Activated CD8-positive, alpha-beta memory T cell treated with anti-CD3 and anti-CD28 coated beads for 4 hours (primary cell): ENCODE data around the gene CTSC.
"Not testable (repeated sequence)": the region's sequence is repeated elsewhere in the genome, so short reads cannot be mapped to it uniquely, and the experiment has no call there.

Source experiments
- DNase-seq, 2 donors: peaks; one replicate each; pipeline ENCODE4 v3.0.0-alpha.2; 2020; ENCODE audit warnings: low read depth in 2 of 2

The CTSC gene

DNA sequence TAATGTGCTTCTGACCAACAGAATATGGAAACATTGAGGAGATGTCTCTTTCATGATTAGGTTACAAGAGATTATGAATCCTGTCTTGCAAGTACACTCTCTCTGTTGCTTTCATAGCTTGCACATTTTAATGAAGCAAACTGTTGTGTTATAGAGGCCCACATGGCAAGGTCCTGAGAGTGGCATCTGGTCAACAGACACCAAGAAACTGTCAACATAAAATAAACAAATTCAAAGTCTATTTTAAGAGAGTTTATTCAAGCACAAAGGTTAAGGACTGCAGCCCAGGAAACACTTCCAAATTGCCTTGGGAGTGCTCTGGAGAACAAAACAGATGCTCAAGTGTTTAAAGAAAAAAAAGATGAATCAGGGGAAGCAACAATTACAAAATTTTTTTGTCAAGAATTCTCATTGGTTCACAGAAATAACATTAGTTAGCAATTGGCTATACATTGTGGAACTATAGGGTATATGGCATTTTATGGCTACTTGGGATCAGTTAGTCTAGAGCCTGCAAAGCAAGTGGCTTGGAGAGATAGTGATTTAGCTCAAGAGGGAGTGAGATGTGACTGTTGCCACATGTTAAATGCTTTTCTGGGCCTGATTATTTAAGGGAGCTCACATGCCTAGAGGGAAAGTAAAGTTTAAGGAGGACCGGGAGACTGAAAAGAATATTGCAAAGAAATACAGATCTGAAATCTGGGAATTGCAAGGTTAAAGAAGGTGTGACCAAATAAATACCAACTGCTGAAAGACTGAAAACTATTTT lies 54.6 kb downstream of the CTSC start:
- no peak for DNase-seq

DNA sequence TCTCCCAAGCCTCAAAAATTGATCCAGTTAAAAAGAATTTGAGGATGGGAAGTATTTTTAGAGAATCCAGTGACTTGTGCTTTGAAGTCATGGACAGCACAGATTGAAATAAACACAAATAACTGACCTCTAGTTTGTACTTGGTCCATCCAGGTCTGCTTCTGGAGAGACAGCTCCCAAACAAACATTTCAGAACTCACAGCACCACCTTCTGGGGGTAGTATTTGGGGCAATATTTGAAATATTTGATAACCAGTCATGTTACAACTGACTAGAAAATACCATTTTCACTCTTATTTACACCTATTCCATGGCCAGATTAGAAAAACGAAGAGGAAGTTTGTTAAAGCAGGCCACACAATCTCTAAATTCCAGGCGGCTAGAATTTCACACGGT lies 56.2 kb downstream of the CTSC start:
- DNase-seq: no peak

DNA sequence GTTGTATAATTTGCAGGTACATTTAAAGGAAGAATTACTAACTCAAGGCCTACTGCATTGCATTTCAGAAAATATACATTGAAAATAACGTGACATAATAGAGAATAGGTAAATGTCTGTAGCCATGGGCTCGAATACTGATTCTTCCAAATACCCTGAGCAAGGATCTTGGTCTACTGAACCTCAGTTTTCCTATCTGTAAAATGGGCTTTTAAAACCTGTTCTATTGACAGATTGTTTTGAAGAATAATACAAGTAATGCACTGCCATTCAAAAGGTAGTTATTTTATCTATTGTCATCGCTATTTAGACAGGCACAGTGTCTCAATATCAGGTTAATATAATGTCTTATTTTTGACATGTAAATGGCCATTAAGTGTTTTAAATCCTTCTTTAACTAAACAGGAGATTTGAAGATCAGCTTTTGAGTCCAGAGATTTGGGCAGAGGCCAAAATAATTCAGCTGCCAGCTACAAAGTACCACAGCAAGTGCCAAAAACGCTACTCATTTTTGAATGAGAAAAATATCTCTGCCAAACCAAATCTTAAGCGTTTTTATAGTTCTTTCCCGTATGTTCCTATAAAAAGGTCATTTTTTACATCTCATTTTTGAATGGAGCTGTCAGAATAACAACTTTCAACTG lies 56.7 kb downstream of the CTSC start:
- no peak for DNase-seq

DNA sequence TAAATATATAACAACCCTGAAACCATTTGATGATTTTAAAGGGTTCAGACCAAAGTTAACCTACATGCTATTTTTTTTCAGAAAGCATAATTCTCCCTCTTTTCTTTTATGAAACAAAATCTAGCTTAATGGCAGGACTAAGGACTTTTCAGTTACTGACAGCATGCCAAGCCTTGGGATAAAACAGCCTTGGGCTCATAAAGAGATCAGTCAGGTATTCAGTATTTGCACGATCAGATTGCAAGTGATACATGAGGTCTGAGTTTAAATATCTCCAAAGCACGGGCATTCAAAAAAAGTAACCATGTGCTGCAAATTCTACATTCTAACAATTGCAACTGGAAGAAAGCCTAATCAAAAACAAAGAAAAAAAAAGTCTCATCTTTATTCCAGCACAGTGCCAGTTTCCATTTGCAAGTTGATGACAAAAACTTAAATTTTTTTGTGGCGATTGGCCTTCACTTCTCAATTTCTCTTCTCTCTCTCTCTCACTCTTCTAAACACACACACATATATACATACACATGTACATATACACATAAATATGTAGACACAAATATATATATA lies 60.1 kb downstream of the CTSC start:
- DNase-seq: no peak

DNA sequence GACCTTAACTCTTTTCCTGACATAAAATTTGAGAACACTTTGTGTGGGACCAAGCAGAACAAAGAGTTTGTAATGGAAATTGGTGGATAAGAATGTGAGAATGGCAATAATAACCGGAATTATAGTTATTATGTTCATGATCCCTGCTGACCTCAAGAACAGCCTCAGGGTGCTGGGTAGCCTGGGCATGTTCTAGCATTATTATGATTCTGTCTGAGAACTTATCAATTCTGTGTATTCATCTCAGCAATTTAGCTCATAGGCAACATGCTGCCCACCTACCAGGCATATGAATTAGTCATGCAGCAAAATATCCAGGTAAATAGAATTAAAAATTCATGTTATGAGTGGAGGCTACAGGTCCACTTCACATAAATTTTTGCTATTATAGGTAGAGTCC lies 61.9 kb downstream of the CTSC start:
- no peak for DNase-seq

DNA sequence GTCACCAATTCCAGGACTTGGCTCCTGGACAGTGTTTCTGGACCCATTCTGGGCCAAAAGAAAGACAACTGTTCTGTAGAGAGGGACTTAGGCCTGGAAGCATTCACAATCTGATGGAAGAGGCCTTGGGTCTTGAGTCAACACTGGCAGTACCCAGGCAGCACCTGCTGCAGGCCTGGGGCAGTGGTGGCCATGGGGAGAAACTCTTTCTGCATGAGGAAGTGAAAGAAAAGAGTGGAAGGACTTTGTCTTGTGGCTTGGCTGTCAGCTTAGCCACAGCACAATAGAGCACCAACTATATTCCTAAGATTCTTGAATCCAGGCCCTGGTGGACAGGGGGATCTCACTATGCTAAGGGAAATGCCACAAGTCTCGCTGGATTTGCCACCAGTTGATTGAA lies 70.6 kb downstream of the CTSC start:
- no peak for DNase-seq

DNA sequence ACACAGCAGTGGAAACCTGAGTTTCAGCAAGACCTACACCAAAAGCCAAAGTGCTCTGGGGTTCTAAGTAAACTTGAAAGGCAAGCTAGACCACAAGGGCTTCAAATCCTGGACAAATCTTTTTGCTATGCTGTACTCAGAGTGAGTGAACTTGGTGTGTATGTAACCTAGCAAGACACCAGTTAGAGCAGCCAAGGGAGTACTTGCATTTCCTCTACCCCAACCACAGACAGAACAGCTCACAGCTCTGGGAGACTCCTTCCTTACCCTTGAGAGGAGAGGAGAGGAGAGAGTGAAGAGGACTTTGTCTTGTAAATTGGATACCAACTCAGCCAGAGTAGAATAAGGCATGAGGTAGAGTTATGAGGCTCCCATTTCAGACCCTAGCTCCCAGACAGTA lies 71.4 kb downstream of the CTSC start:
- no peak for DNase-seq

DNA sequence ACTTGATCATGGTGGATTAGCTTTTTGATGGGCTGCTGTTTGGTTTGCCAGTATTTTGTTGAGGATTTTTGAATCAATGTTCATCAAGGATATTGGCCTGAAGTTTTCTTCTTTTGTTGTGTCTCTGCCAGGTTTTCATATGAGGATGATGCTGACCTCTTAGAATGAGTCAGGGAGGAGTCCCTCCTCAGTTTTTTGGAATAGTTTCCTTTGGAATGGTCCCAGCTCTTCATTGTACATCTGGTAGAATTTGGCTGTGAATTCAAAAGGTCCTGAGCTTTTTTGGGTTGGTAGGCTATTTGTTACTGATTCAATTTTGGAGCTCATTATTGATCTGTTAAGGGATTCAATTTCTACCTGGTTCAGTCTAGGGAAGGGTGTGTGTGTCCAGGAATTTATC lies 78.1 kb downstream of the CTSC start:
- DNase-seq: no peak

DNA sequence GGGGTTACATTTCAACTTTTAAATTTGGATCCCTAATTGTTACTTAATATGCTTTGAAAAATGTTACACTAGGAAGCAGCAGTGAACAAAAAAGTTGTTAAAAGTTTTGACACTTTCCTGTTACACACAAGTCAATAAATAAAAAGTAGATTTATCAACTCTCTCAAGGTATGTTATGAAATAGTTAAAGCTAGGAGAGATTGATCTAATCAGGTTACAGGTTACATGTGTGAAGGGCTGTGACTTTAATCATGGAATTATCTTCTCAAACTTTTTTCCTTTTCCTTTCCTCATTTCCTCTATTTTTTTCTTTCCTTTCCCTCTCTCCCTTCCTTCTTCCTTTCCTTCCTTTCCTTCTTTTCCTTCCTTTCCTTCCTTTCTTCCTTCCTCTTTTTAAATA lies 85.3 kb downstream of the CTSC start:
- DNase-seq: no peak

DNA sequence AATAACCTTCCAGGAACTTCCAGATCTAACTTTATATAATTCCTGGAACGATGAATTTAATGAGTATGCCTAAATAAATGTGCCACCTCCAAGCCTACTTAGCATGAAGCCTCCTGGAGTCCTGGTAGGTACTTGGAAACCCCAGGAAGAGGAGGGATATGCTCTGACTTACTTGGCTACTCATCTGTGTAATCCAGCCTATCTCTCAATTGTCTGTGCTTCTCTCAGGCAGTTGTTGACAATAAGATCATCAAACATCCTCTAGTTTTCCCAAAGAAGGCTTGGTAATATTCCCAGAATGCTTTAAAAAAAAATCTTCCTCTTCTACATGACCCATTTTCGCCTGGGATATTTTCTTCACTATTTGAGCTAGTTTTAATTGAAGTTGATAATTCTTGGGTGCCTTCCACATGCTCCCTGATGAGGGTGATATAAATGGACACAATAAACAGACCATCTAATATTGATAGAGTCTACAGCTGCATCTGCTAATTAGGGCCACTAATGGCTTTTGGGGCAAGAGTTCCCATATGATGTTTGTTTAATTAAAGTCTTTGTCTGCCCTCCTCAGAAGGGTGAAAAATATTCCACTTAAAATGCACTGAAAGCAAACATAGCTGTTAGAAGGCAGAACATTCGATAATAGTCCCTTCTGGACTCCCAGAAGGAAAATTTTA lies 86.8 kb downstream of the CTSC start:
- DNase-seq: no peak

DNA sequence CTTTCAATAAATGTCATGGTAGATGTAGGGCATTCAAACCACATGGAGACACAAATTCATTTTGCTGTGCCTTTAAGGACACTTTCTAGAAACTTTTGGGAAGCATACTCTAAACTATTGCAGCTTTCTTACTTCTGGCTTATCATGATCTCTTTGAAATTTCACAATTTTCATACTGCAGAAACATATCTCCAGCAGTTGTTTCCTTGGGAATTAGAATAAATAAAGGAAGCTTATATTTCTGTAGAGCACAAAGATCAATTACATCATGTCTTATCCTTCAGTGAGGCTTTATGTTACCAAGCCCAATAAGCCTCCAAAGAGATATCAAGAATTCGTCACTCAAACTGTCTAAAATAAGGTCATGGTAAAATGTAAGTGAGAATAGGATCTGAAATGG lies 87.8 kb downstream of the CTSC start:
- no peak for DNase-seq

DNA sequence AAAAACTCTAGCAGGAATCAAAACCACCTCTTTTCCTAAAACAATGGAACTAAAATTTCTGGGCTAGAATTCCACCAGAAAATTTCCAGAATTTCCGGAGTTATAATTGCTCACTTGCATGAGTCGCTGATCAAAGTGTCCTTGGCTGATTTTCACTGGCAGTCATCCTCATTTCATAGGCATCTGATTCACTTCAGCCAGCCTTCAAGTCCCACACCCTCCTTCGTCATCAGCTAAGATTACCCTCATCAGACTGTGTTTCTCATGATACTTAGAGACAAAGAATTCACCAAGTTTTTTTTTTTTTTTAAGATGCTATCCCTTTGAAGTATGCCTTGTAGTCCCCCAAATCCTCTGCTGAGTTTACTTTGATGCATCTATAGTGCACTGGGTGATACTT lies 90.8 kb downstream of the CTSC start:
- DNase-seq: no peak

DNA sequence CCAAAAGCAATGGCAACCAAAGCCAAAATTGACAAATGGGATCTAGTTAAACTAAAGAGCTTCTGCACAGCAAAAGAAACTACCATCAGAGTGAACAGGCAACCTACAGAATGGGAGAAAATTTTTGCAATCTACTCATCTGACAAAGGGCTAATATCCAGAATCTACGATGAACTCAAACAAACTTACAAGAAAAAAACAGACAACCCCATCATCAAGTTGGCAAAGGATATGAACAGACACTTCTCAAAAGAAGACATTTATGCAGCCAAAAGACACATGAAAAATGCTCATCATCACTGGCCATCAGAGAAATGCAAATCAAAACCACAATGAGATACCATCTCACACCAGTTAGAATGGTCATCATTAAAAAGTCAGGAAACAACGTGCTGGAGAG lies 92.0 kb downstream of the CTSC start:
- DNase-seq: not testable (repeated sequence)
